DMS 273 (cell line): ENCODE data around the gene PADI4.

Experiments used
- DNase-seq: peaks from one replicate; lab custom pipeline; 2025; ENCODE audit not compliant: unreplicated experiment; lab: John Stamatoyannopoulos, UW

PADI4 gene

GRCh38 chr1:17347769-17348592 lies 40.0 kb downstream of the PADI4 start:
- no peak for DNase-seq

GRCh38 chr1:17348593-17349234 lies 40.7 kb downstream of the PADI4 start:
- no peak for DNase-seq

- DNase-seq = no peak
Observed at GRCh38 chr1:17350083-17350482, 42.1 kb downstream of the PADI4 start.

- no peak for DNase-seq
Observed at GRCh38 chr1:17350928-17351446, 43.0 kb downstream of the PADI4 start.

- DNase-seq = no peak
Observed at GRCh38 chr1:17351598-17352324, 43.8 kb downstream of the PADI4 start.

- DNase-seq = no peak
Observed at GRCh38 chr1:17352419-17352909, 44.5 kb downstream of the PADI4 start.

GRCh38 chr1:17355898-17356297 lies 47.9 kb downstream of the PADI4 start:
- no peak for DNase-seq

- no peak for DNase-seq
Observed at GRCh38 chr1:17356387-17357026, 48.5 kb downstream of the PADI4 start.

GRCh38 chr1:17358557-17358956 lies 50.6 kb downstream of the PADI4 start:
- DNase-seq = no peak

- no peak for DNase-seq
Observed at GRCh38 chr1:17359031-17359430, 51.0 kb downstream of the PADI4 start.

- DNase-seq = no peak
Observed at GRCh38 chr1:17359808-17360207, 51.8 kb downstream of the PADI4 start.

GRCh38 chr1:17360272-17360956 lies 52.4 kb downstream of the PADI4 start:
- DNase-seq = no peak

- no peak for DNase-seq
Observed at GRCh38 chr1:17361687-17362086, 53.7 kb downstream of the PADI4 start.

GRCh38 chr1:17363351-17363750 lies 55.4 kb downstream of the PADI4 start:
- DNase-seq = no peak

- no peak for DNase-seq
Observed at GRCh38 chr1:17363771-17364170, 55.8 kb downstream of the PADI4 start.

GRCh38 chr1:17365293-17365692 lies 57.3 kb downstream of the PADI4 start:
- DNase-seq = no peak

GRCh38 chr1:17369466-17369865 lies 61.5 kb downstream of the PADI4 start:
- no peak for DNase-seq

- peak; percentile 25 for DNase-seq
Observed at GRCh38 chr1:17370618-17371017, 62.6 kb downstream of the PADI4 start.

GRCh38 chr1:17371896-17372295 lies 63.9 kb downstream of the PADI4 start, which contains the start of gene PADI6:
PADI6 (plus strand) TSS chr1:17372196; CDS start chr1:17372246, 50 bp downstream.
- no peak for DNase-seq

- no peak for DNase-seq
Observed at GRCh38 chr1:17372955-17373354, 65.0 kb downstream of the PADI4 start.
